ENCODE measurements around the gene PPT1.

GRCh38 chr1:40095806-40096205, 1.2 kb downstream of the PPT1 start:
- TF ChIP-seq SUZ12 (IDR thresholded peaks at IDR 0.05) (no peak), FOXK2 (IDR thresholded peaks at IDR 0.05) (no peak), SP1 (IDR thresholded peaks at IDR 0.05) (no peak)
- TF ChIP-seq, protein P1, sequence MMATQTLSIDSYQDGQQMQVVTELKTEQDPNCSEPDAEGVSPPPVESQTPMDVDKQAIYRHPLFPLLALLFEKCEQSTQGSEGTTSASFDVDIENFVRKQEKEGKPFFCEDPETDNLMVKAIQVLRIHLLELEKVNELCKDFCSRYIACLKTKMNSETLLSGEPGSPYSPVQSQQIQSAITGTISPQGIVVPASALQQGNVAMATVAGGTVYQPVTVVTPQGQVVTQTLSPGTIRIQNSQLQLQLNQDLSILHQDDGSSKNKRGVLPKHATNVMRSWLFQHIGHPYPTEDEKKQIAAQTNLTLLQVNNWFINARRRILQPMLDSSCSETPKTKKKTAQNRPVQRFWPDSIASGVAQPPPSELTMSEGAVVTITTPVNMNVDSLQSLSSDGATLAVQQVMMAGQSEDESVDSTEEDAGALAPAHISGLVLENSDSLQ (IDR thresholded peaks at IDR 0.05) = no peak

All from HEK293T (cell line).